Spleen (tissue), 11 donors: Measurements from ENCODE around the gene ADD1. TPM values are rescaled to one million over a fixed set of nuclear protein-coding genes. Genes with fewer than 3 reads are reported as not detected.
A peak's percentile ranks its signal among the peaks of the same experiment; 100 is the strongest.
"Not testable (repeated sequence)": the region's sequence is repeated elsewhere in the genome, so short reads cannot be mapped to it uniquely, and the experiment has no call there.

Experiments used
- DNase-seq: peaks from one replicate; pipeline ENCODE4 v3.0.0-alpha.2; 2020
- H3K27ac ChIP-seq, 8 donors: fragments of 200-600 bp; sonication (generic) in 7 of 8; 1 replicate in 4 of 8; 2 replicates in 4 of 8; pipeline versions ENCODE4 v1.5.0 to v1.8.0; 2016 to 2021; ENCODE audit warnings: inconsistent platforms in 4 of 8, mild to moderate bottlenecking in 4 of 8, moderate library complexity in 1 of 8
- H3K27me3 ChIP-seq, 7 donors: fragments of 200-600 bp; sonication (generic) in 6 of 7; replicated peaks in 1 of 7; 1 replicate in 4 of 7; 2 replicates in 3 of 7; pipeline versions ENCODE4 v1.5.0 to v1.8.0; 2016 to 2021; ENCODE audit warnings: inconsistent platforms in 3 of 7, mild to moderate bottlenecking in 1 of 7
- H3K36me3 ChIP-seq, 6 donors: fragments of 200-600 bp; sonication (generic) in 5 of 6; 1 replicate in 4 of 6; 2 replicates in 2 of 6; pipeline versions ENCODE4 v1.5.0 to v1.8.0; 2016 to 2021; ENCODE audit warnings: inconsistent platforms in 2 of 6
- H3K4me1 ChIP-seq, 6 donors: fragments of 200-600 bp; sonication (generic) in 5 of 6; 1 replicate in 3 of 6; 2 replicates in 3 of 6; pipeline versions ENCODE4 v1.5.0 to v1.8.0; 2016 to 2021; ENCODE audit warnings: inconsistent platforms in 3 of 6
- H3K4me3 ChIP-seq, 8 donors: fragments of 200-600 bp; sonication (generic) in 7 of 8; 1 replicate in 4 of 8; 2 replicates in 4 of 8; pipeline versions ENCODE4 v1.5.0 to v1.8.0; 2016 to 2021; ENCODE audit warnings: inconsistent platforms in 4 of 8, mild to moderate bottlenecking in 4 of 8, moderate library complexity in 2 of 8
- H3K9me3 ChIP-seq, 8 donors: fragments of 200-600 bp; sonication (generic) in 7 of 8; 1 replicate in 4 of 8; 2 replicates in 4 of 8; pipeline versions ENCODE4 v1.5.0 to v1.8.0; 2016 to 2021; ENCODE audit warnings: inconsistent platforms in 4 of 8
- CTCF ChIP-seq, 11 experiments: fragments of 200-600 bp in 7 of 11; fragments of 450-650 bp in 4 of 11; sonication (generic) in 4 of 11; IDR thresholded peaks in 8 of 11; conservative IDR thresholded peaks in 3 of 11; 1 replicate in 7 of 11; 2 replicates in 4 of 11; pipeline versions ENCODE4 v1.4.0 to v1.8.0; 2016 to 2021; ENCODE audit warnings: antibody characterized with exemption in 11 of 11, inconsistent platforms in 4 of 11, mild to moderate bottlenecking in 1 of 11
- POLR2A ChIP-seq, 3 donors: fragments of 450-650 bp; IDR thresholded peaks; one replicate each; pipeline ENCODE4 v1.5.1; 2017; ENCODE audit warnings: antibody characterized with exemption in 3 of 3, mild to moderate bottlenecking in 1 of 3
- POLR2AphosphoS5 ChIP-seq, 3 donors: sonication (generic); formaldehyde crosslinking; IDR thresholded peaks; one replicate each; pipeline ENCODE4 v1.5.1; 2017; ENCODE audit warnings: antibody characterized with exemption in 3 of 3
- WGBS, 5 donors: extraction: QIAGEN DNeasy Blood & Tissue Kit in 3 of 5; methylation state at CpG; one replicate each; pipeline versions ENCODE4 v1.1.5 to v1.1.7; 2013 to 2018; 5-methylcytosine and 5-hydroxymethylcytosine counted together
- intact Hi-C: fragments of 100-400 bp; cut with DNase I; formaldehyde crosslinking; loops from one replicate; pipeline ENCODE4 v1.15.0; 2023; ENCODE audit warnings: low total_unique reads
- polyA plus RNA-seq, 3 donors: library from polyadenylated mRNA; stranded (reverse); fragments of 200-250 nt; gene quantifications; one replicate each; pipeline ENCODE4 v1.2.1, GENCODE V29; 2013
- total RNA-seq, 7 donors: library from RNA; depleted of rRNA in 3 of 7; stranded (reverse); fragments of >200 nt in 3 of 7; fragmentation: NEBNext Ultra II Directional in 4 of 7; extraction: Animal tissue kit (Norgen Biotek cat#: 25700) in 4 of 7; gene quantifications; one replicate each; pipeline versions ENCODE4 v1.1.0 to v1.2.1, GENCODE V29; 2016 to 2021
- donor health status: healthy with polysubstance abuse.
- donor health status: DM: no; HTN: no; CAD: no; lungs with moderate emphysema.
- donor health status: DM: no; HTN: no; CAD: no.
- donor health status: Bipolar disorder and iron deficiency.
- donor health status: healthy.
- donor health status: DM: no; HTN: no; CAD: no.
- donor health status: DM: yes; HTN: yes; CAD: no.

Gene ADD1
- total and polyA plus RNA-seq, 10 donors: 175 to 348 (median 265) TPM

- peak; percentile 64 for DNase-seq
- Histone ChIP-seq H3K36me3 (peaks cover 2 to 51% (median 46%) of the 10 kb centered on the region in 6 donors), H3K27ac (peak overlapping the region in 5 of 8 donors; percentile 10 to 96 (median 94)), H3K4me1 (peaks cover 31 to 65% (median 50%) of the 10 kb centered on the region in 6 donors), H3K9me3 (no peaks in the 10 kb centered on the region), H3K4me3 (no peak overlapping the region), H3K27me3 (no peaks in the 10 kb centered on the region)
- TF ChIP-seq POLR2A (IDR thresholded peaks at IDR 0.05) (no peak), CTCF (IDR thresholded peaks at IDR 0.05 in 8 of 11, conservative IDR thresholded peaks at IDR 0.05 in 3 of 11) (no peak), POLR2AphosphoS5 (IDR thresholded peaks at IDR 0.05) (no peak)
- intact Hi-C loops: loop anchor here (10.0 kb wide), 1 partner anchor 182 kb away; the partner anchor contains the start of gene TNIP2
- 60 to 85% (median 65%) methylated on average over 6 of the region's 6 CpGs for WGBS, 5 donors
Observed at GRCh38 chr4:2936773-2937145, 93.1 kb downstream of the ADD1 start.

- no peaks in the 10 kb centered on the region for H3K27me3 ChIP-seq
- peaks cover 2 to 57% (median 52%) of the 10 kb centered on the region in 6 donors for H3K36me3 ChIP-seq
- DNase-seq: peak; percentile 75
- H3K4me1 ChIP-seq: peaks cover 27 to 61% (median 45%) of the 10 kb centered on the region in 6 donors
- no peak for TF ChIP-seq CTCF (IDR thresholded peaks at IDR 0.05 in 8 of 11, conservative IDR thresholded peaks at IDR 0.05 in 3 of 11)
- no peak for TF ChIP-seq POLR2A (IDR thresholded peaks at IDR 0.05)
- TF ChIP-seq POLR2AphosphoS5 (IDR thresholded peaks at IDR 0.05): peak; percentile 44 to 60 (median 56)
- H3K9me3 ChIP-seq: no peaks in the 10 kb centered on the region
- peak overlapping the region in 3 of 8 donors; percentile 10 to 96 (median 96) for H3K27ac ChIP-seq
- WGBS, 5 donors: 68 to 80% (median 77%) methylated on average over 19 to 23 of the region's 23 CpGs
- no peak overlapping the region for H3K4me3 ChIP-seq
- intact Hi-C loops: loop anchor here (10.0 kb wide), 1 partner anchor 183 kb away; the partner anchor contains the start of gene TNIP2
Observed at GRCh38 chr4:2937146-2937857, 93.7 kb downstream of the ADD1 start.

- H3K36me3 ChIP-seq: peaks cover 2 to 64% (median 58%) of the 10 kb centered on the region in 6 donors
Observed at GRCh38 chr4:2937986-2938385, 94.3 kb downstream of the ADD1 start.

GRCh38 chr4:2938411-2938810 lies 94.8 kb downstream of the ADD1 start:
- H3K9me3 ChIP-seq, H3K4me3 ChIP-seq, H3K27ac ChIP-seq, H3K27me3 ChIP-seq: not testable (repeated sequence)
- peak; percentile 36 for DNase-seq
- intact Hi-C loops: loop anchor here (10.0 kb wide), 1 partner anchor 184 kb away; the partner anchor contains the start of gene TNIP2
- peaks cover 2 to 68% (median 62%) of the 10 kb centered on the region in 6 donors for H3K36me3 ChIP-seq
- peaks cover 15 to 50% (median 34%) of the 10 kb centered on the region in 6 donors for H3K4me1 ChIP-seq
- 86 to 96% (median 89%) methylated on average over 9 to 10 of the region's 10 CpGs for WGBS, 5 donors

More at GRCh38 chr4:2937986-2938385, 94.3 kb downstream of the ADD1 start:
- no peak overlapping the region for H3K27ac ChIP-seq
- H3K4me3 ChIP-seq: no peak overlapping the region
- intact Hi-C loops: loop anchor here (10.0 kb wide), 1 partner anchor 183 kb away; the partner anchor contains the start of gene TNIP2
- peaks cover 20 to 54% (median 38%) of the 10 kb centered on the region in 6 donors for H3K4me1 ChIP-seq
- no peak for DNase-seq
- 81 to 87% (median 86%) methylated on average over 11 to 12 of the region's 12 CpGs for WGBS, 5 donors
- no peaks in the 10 kb centered on the region for H3K9me3 ChIP-seq
- H3K27me3 ChIP-seq: no peaks in the 10 kb centered on the region
- TF ChIP-seq POLR2A (IDR thresholded peaks at IDR 0.05) (no peak), CTCF (IDR thresholded peaks at IDR 0.05 in 8 of 11, conservative IDR thresholded peaks at IDR 0.05 in 3 of 11) (no peak), POLR2AphosphoS5 (IDR thresholded peaks at IDR 0.05) (no peak)
